ENCODE data around the gene SAMD1.

DNA sequence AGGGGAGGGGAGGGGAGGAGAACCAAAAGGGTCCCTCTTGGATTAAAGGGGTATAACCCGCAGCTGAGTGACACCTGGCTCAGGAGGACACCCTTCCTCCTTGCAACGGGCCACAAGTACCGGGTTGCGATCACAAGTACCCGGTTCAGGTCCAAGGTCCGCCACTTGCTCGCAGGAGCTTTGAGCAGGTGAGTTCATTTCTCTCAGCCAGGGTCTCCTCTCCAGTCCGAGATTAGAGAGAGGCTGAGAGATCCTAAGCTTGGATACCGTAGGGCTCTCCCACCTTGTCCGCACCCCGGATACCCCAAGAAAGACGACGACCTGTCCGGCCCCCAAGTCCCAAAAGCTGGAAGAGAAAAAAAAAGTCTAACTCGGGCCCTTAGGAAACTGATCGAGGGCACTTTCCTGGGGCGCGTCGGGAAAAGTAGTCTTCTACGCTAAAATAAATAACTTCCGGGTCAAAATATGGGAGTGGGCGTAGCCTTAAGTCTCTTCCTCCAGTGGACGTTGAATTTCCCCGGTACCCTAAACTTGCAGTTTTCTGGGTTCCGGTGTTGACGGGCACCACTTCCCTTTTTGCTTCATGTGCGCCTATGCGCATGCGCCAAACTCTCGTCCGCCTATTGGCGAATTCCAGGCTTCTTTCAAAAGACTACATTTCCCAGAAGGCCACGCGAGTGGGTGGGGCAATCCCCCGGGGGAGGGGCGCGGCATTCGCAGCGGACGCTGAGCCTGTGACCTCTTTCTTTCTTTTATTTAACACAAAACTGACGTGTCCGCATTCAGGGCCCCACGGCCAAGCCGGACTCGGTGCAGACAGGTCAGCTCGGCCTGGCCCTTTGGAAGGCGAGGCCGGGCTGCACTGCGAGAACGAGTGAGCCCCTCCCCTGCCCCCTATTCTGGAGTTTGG is 9.4 kb downstream of the SAMD1 start:
- peak in 1 of 2 donors; percentile 85 for TF ChIP-seq POLR2A (IDR thresholded peaks at IDR 0.05)
- TF ChIP-seq, protein P1, sequence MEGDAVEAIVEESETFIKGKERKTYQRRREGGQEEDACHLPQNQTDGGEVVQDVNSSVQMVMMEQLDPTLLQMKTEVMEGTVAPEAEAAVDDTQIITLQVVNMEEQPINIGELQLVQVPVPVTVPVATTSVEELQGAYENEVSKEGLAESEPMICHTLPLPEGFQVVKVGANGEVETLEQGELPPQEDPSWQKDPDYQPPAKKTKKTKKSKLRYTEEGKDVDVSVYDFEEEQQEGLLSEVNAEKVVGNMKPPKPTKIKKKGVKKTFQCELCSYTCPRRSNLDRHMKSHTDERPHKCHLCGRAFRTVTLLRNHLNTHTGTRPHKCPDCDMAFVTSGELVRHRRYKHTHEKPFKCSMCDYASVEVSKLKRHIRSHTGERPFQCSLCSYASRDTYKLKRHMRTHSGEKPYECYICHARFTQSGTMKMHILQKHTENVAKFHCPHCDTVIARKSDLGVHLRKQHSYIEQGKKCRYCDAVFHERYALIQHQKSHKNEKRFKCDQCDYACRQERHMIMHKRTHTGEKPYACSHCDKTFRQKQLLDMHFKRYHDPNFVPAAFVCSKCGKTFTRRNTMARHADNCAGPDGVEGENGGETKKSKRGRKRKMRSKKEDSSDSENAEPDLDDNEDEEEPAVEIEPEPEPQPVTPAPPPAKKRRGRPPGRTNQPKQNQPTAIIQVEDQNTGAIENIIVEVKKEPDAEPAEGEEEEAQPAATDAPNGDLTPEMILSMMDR (IDR thresholded peaks at IDR 0.05), result no peak
